Thyroid gland (tissue), 4 donors: ENCODE data around the gene PAXX.

Experiments used
- POLR2A ChIP-seq, 2 donors: fragments of 450-650 bp; IDR thresholded peaks; one replicate each; pipeline ENCODE4 v1.6.1; 2017; ENCODE audit warnings: antibody characterized with exemption in 2 of 2, mild to moderate bottlenecking in 2 of 2, moderate library complexity in 1 of 2
- TF ChIP-seq, protein P1 (sequence below), 6 experiments: fragments of 200-600 bp in 3 of 6; fragments of 450-650 bp in 3 of 6; sonication (generic) in 3 of 6; IDR thresholded peaks; one replicate each; pipeline ENCODE4 v1.5.1; 2016 to 2019; ENCODE audit warnings: antibody characterized with exemption in 6 of 6, mild to moderate bottlenecking in 2 of 6, inconsistent platforms in 1 of 6, moderate library complexity in 1 of 6

- TF ChIP-seq, protein P1, sequence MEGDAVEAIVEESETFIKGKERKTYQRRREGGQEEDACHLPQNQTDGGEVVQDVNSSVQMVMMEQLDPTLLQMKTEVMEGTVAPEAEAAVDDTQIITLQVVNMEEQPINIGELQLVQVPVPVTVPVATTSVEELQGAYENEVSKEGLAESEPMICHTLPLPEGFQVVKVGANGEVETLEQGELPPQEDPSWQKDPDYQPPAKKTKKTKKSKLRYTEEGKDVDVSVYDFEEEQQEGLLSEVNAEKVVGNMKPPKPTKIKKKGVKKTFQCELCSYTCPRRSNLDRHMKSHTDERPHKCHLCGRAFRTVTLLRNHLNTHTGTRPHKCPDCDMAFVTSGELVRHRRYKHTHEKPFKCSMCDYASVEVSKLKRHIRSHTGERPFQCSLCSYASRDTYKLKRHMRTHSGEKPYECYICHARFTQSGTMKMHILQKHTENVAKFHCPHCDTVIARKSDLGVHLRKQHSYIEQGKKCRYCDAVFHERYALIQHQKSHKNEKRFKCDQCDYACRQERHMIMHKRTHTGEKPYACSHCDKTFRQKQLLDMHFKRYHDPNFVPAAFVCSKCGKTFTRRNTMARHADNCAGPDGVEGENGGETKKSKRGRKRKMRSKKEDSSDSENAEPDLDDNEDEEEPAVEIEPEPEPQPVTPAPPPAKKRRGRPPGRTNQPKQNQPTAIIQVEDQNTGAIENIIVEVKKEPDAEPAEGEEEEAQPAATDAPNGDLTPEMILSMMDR (IDR thresholded peaks at IDR 0.05), result no peak
- TF ChIP-seq POLR2A (IDR thresholded peaks at IDR 0.05), result no peak
Measured at GRCh38 chr9:137031904-137032640, 39.9 kb downstream of the PAXX start, which contains the start of gene FUT7.
